HEK293 (cell line): ENCODE data around the gene PTRHD1.

Experiments
- CTCF ChIA-PET: fragments of 350-600 bp; formaldehyde crosslinking; extraction: SDS; loops from one replicate; lab custom pipeline; 2021; ENCODE audit warnings: antibody characterized with exemption; lab: Yijun Ruan, JAX
- POLR2A ChIA-PET: fragments of 300-600 bp; formaldehyde crosslinking; extraction: SDS; loops from one replicate; lab custom pipeline; 2020; ENCODE audit warnings: antibody characterized with exemption, inconsistent platforms; lab: Yijun Ruan, JAX
- H3K27ac ChIP-seq: fragments of 200-500 bp; sonication (Bioruptor generic); 2 replicates; pipeline ENCODE4 v1.5.1; 2014; ENCODE audit warnings: low read depth, low read length, control low read depth, inconsistent platforms; ENCODE audit errors: extremely low read depth
- H3K36me3 ChIP-seq, 2 experiments: fragments of 200-500 bp in 1 of 2; sonication (Bioruptor generic) in 1 of 2; 1 replicate in 1 of 2; 2 replicates in 1 of 2; pipeline ENCODE4 v1.5.1; 2014 to 2017; ENCODE audit warnings: inconsistent platforms in 2 of 2, low read length in 2 of 2; ENCODE audit not compliant: control insufficient read depth in 2 of 2, insufficient read depth in 1 of 2
- H3K4me1 ChIP-seq: fragments of 200-500 bp; sonication (Bioruptor generic); 2 replicates; pipeline ENCODE4 v1.5.1; 2014; ENCODE audit warnings: mild to moderate bottlenecking, low read length, inconsistent platforms; ENCODE audit not compliant: control insufficient read depth, insufficient read depth
- H3K4me3 ChIP-seq: 2 replicates; pipeline ENCODE4 v1.5.1; 2011; ENCODE audit warnings: low read depth, mild to moderate bottlenecking, control low read depth, low read length, moderate library complexity
- H3K9me3 ChIP-seq: fragments of 200-500 bp; sonication (Bioruptor generic); 2 replicates; pipeline ENCODE4 v1.5.1; 2014; ENCODE audit warnings: low read depth, low read length, inconsistent platforms; ENCODE audit not compliant: control insufficient read depth, insufficient read depth
- EGR2 ChIP-seq: fragments of 450-650 bp; formaldehyde crosslinking; IDR thresholded peaks from 2 replicates; pipeline ENCODE4 v1.5.1; 2016; ENCODE audit warnings: low read depth, missing biosample characterization, missing genetic modification characterization
- FEZF1 ChIP-seq: fragments of 450-650 bp; formaldehyde crosslinking; IDR thresholded peaks from 2 replicates; pipeline ENCODE4 v1.5.1; 2016; ENCODE audit warnings: missing biosample characterization, missing genetic modification characterization
- GLIS1 ChIP-seq: fragments of 450-650 bp; formaldehyde crosslinking; IDR thresholded peaks from 2 replicates; pipeline ENCODE4 v1.5.1; 2016; ENCODE audit warnings: missing biosample characterization, missing genetic modification characterization
- KLF1 ChIP-seq: fragments of 450-650 bp; formaldehyde crosslinking; IDR thresholded peaks from 2 replicates; pipeline ENCODE4 v1.5.1; 2016; ENCODE audit warnings: missing biosample characterization, missing genetic modification characterization
- KLF9 ChIP-seq: fragments of 450-650 bp; formaldehyde crosslinking; IDR thresholded peaks from 2 replicates; pipeline ENCODE4 v1.5.1; 2016; ENCODE audit warnings: missing biosample characterization, missing genetic modification characterization, low read depth
- WT1 ChIP-seq: fragments of 450-650 bp; formaldehyde crosslinking; IDR thresholded peaks from 2 replicates; pipeline ENCODE4 v1.5.1; 2016; ENCODE audit warnings: missing biosample characterization, missing genetic modification characterization
- ZNF114 ChIP-seq: fragments of 450-650 bp; formaldehyde crosslinking; IDR thresholded peaks from 2 replicates; pipeline ENCODE4 v1.5.0; 2017; ENCODE audit warnings: missing biosample characterization, missing genetic modification characterization
- ZNF132 ChIP-seq: fragments of 450-650 bp; formaldehyde crosslinking; IDR thresholded peaks from 2 replicates; pipeline ENCODE4 v1.5.1; 2017; ENCODE audit warnings: missing biosample characterization, missing genetic modification characterization, borderline replicate concordance
- ZNF223 ChIP-seq: fragments of 450-650 bp; formaldehyde crosslinking; IDR thresholded peaks from 2 replicates; pipeline ENCODE4 v1.5.1; 2016; ENCODE audit warnings: missing biosample characterization, missing genetic modification characterization
- ZNF292 ChIP-seq: fragments of 450-650 bp; formaldehyde crosslinking; IDR thresholded peaks from 2 replicates; pipeline ENCODE4 v1.5.1; 2016; ENCODE audit warnings: low read depth, missing biosample characterization, missing genetic modification characterization, borderline replicate concordance
- ZNF501 ChIP-seq: fragments of 450-650 bp; formaldehyde crosslinking; IDR thresholded peaks from 2 replicates; pipeline ENCODE4 v1.5.1; 2016; ENCODE audit warnings: missing biosample characterization, missing genetic modification characterization
- ZNF514 ChIP-seq: fragments of 450-650 bp; formaldehyde crosslinking; IDR thresholded peaks from 2 replicates; pipeline ENCODE4 v1.5.1; 2016; ENCODE audit warnings: missing biosample characterization, missing genetic modification characterization
- ZNF549 ChIP-seq: fragments of 450-650 bp; IDR thresholded peaks from 2 replicates; pipeline ENCODE4 v1.5.1; 2018; ENCODE audit warnings: missing biosample characterization, missing genetic modification characterization, mild to moderate bottlenecking, inconsistent platforms, moderate library complexity
- ZNF571 ChIP-seq: fragments of 450-650 bp; formaldehyde crosslinking; IDR thresholded peaks from 2 replicates; pipeline ENCODE4 v1.5.0; 2017; ENCODE audit warnings: missing biosample characterization, missing genetic modification characterization
- ZNF585B ChIP-seq: fragments of 450-650 bp; formaldehyde crosslinking; IDR thresholded peaks from 2 replicates; pipeline ENCODE4 v1.5.1; 2016; ENCODE audit warnings: missing biosample characterization, missing genetic modification characterization
- ZNF747 ChIP-seq: fragments of 450-650 bp; formaldehyde crosslinking; IDR thresholded peaks from 2 replicates; pipeline ENCODE4 v1.5.1; 2016; ENCODE audit warnings: missing biosample characterization, missing genetic modification characterization
- ZNF791 ChIP-seq: fragments of 450-650 bp; formaldehyde crosslinking; IDR thresholded peaks from 2 replicates; pipeline ENCODE4 v1.5.1; 2016; ENCODE audit warnings: missing biosample characterization, missing genetic modification characterization
- TF ChIP-seq, protein P1 (sequence below): fragments of 450-650 bp; formaldehyde crosslinking; IDR thresholded peaks from 2 replicates; pipeline ENCODE4 v1.5.1; 2017; ENCODE audit warnings: missing biosample characterization, missing genetic modification characterization
- TF ChIP-seq, protein P2 (sequence below): fragments of 450-650 bp; formaldehyde crosslinking; IDR thresholded peaks from 2 replicates; pipeline ENCODE4 v1.5.0; 2017; ENCODE audit warnings: missing biosample characterization, missing genetic modification characterization, borderline replicate concordance
- TF ChIP-seq, protein P3 (sequence below): fragments of 450-650 bp; formaldehyde crosslinking; IDR thresholded peaks from 2 replicates; pipeline ENCODE4 v1.5.1; 2016; ENCODE audit warnings: missing biosample characterization, missing genetic modification characterization
- TF ChIP-seq, protein P4 (sequence below): fragments of 450-650 bp; formaldehyde crosslinking; optimal IDR thresholded peaks from 2 replicates; pipeline ENCODE3; 2016; ENCODE audit warnings: missing biosample characterization, mild to moderate bottlenecking, missing genetic modification characterization
- TF ChIP-seq, protein P5 (sequence below): fragments of 450-650 bp; formaldehyde crosslinking; IDR thresholded peaks from 2 replicates; pipeline ENCODE4 v1.5.1; 2016; ENCODE audit warnings: missing biosample characterization, missing genetic modification characterization
- TF ChIP-seq, protein P6 (sequence below): fragments of 450-650 bp; formaldehyde crosslinking; IDR thresholded peaks from 2 replicates; pipeline ENCODE4 v1.5.1; 2016; ENCODE audit warnings: missing biosample characterization, missing genetic modification characterization

The PTRHD1 gene

DNA sequence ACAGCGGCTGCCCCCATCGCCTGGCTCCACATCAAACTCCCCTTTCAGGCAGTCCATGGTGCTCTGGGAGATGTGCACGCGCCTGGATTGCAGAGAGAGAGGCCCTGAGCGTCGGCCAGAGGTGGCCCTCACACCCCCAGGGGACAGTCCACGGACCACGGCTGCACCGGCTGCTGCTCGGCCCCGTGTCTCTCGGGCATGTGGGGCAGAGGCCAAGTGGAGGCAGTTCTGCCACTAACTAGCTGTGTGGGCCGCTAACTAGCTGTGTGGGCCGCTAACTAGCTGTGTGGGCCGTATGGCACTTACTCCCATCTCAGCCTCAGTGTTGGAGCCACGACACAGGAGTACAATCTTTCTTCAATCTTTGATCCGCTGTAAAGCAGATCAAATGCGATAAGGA is 45.4 kb upstream of the PTRHD1 start:
- TF ChIP-seq, protein P1, sequence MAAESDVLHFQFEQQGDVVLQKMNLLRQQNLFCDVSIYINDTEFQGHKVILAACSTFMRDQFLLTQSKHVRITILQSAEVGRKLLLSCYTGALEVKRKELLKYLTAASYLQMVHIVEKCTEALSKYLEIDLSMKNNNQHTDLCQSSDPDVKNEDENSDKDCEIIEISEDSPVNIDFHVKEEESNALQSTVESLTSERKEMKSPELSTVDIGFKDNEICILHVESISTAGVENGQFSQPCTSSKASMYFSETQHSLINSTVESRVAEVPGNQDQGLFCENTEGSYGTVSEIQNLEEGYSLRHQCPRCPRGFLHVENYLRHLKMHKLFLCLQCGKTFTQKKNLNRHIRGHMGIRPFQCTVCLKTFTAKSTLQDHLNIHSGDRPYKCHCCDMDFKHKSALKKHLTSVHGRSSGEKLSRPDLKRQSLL, result no peak
- TF ChIP-seq, protein P2, sequence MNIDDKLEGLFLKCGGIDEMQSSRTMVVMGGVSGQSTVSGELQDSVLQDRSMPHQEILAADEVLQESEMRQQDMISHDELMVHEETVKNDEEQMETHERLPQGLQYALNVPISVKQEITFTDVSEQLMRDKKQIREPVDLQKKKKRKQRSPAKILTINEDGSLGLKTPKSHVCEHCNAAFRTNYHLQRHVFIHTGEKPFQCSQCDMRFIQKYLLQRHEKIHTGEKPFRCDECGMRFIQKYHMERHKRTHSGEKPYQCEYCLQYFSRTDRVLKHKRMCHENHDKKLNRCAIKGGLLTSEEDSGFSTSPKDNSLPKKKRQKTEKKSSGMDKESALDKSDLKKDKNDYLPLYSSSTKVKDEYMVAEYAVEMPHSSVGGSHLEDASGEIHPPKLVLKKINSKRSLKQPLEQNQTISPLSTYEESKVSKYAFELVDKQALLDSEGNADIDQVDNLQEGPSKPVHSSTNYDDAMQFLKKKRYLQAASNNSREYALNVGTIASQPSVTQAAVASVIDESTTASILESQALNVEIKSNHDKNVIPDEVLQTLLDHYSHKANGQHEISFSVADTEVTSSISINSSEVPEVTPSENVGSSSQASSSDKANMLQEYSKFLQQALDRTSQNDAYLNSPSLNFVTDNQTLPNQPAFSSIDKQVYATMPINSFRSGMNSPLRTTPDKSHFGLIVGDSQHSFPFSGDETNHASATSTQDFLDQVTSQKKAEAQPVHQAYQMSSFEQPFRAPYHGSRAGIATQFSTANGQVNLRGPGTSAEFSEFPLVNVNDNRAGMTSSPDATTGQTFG (tag by site-specific recombination), result no peak
- TF ChIP-seq KLF1 (no peak), FEZF1 (tag by site-specific recombination) (no peak), ZNF585B (tag by site-specific recombination) (no peak), ZNF514 (no peak), ZNF114 (tag by site-specific recombination) (no peak), ZNF292 (tag by site-specific recombination) (no peak), ZNF501 (tag by site-specific recombination) (no peak), WT1 (tag by site-specific recombination) (no peak)
- TF ChIP-seq, protein P3, sequence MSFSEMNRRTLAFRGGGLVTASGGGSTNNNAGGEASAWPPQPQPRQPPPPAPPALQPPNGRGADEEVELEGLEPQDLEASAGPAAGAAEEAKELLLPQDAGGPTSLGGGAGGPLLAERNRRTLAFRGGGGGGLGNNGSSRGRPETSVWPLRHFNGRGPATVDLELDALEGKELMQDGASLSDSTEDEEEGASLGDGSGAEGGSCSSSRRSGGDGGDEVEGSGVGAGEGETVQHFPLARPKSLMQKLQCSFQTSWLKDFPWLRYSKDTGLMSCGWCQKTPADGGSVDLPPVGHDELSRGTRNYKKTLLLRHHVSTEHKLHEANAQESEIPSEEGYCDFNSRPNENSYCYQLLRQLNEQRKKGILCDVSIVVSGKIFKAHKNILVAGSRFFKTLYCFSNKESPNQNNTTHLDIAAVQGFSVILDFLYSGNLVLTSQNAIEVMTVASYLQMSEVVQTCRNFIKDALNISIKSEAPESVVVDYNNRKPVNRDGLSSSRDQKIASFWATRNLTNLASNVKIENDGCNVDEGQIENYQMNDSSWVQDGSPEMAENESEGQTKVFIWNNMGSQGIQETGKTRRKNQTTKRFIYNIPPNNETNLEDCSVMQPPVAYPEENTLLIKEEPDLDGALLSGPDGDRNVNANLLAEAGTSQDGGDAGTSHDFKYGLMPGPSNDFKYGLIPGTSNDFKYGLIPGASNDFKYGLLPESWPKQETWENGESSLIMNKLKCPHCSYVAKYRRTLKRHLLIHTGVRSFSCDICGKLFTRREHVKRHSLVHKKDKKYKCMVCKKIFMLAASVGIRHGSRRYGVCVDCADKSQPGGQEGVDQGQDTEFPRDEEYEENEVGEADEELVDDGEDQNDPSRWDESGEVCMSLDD (tag by site-specific recombination), result no peak
- TF ChIP-seq, protein P4, sequence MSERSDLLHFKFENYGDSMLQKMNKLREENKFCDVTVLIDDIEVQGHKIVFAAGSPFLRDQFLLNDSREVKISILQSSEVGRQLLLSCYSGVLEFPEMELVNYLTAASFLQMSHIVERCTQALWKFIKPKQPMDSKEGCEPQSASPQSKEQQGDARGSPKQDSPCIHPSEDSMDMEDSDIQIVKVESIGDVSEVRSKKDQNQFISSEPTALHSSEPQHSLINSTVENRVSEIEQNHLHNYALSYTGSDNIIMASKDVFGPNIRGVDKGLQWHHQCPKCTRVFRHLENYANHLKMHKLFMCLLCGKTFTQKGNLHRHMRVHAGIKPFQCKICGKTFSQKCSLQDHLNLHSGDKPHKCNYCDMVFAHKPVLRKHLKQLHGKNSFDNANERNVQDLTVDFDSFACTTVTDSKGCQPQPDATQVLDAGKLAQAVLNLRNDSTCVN (tag by site-specific recombination), result no peak
- TF ChIP-seq, protein P5, sequence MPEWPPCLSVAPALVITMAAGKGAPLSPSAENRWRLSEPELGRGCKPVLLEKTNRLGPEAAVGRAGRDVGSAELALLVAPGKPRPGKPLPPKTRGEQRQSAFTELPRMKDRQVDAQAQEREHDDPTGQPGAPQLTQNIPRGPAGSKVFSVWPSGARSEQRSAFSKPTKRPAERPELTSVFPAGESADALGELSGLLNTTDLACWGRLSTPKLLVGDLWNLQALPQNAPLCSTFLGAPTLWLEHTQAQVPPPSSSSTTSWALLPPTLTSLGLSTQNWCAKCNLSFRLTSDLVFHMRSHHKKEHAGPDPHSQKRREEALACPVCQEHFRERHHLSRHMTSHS (tag by site-specific recombination), result no peak
- no peaks in the 10 kb centered on the region for H3K9me3 ChIP-seq
- no peaks in the 10 kb centered on the region for H3K4me1 ChIP-seq
- no peak overlapping the region for H3K4me3 ChIP-seq
- peaks cover 0 to 80% of the 10 kb centered on the region in 2 experiments; a peak in 2 of 3 replicates for H3K36me3 ChIP-seq
- ChIA-PET CTCF (no interaction called here), POLR2A (no interaction called here)
- no peak overlapping the region for H3K27ac ChIP-seq

DNA sequence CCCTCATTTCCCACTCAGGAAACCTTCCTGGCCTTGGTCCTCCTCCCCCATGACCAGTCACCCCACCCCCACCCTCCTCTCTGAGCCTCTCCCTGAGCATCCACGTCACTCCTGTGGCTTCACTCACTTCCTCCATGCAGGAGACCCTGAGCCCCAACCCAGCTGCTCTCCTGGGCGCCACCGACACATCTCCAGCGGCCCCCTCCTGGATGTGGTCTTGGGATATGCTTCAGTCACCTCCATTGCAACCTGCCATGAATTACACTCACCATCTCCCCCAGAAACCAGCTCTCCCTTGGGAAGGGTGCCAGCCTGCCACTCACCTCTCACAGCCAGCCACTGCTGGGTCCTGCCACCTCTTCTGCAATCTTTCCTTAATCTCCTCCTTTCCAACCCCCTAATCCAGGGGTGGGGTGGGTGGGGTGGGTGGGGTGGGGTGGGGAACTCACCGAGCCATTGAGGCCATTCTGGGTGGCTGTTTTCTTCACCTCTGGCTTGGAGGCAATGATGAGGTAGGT is 44.9 kb upstream of the PTRHD1 start:
- POLR2A ChIA-PET, result no interaction called here
- no peaks in the 10 kb centered on the region for H3K9me3 ChIP-seq
- H3K27ac ChIP-seq, result no peak overlapping the region
- H3K4me1 ChIP-seq, result no peaks in the 10 kb centered on the region
- CTCF ChIA-PET, result no interaction called here
- no peak overlapping the region for H3K4me3 ChIP-seq
- peaks cover 0 to 79% of the 10 kb centered on the region in 2 experiments; a peak in 2 of 3 replicates for H3K36me3 ChIP-seq
- no peak for TF ChIP-seq EGR2
- no peak for TF ChIP-seq WT1 (tag by site-specific recombination)
- TF ChIP-seq ZNF571 (tag by site-specific recombination), result no peak
- no peak for TF ChIP-seq ZNF132 (tag by site-specific recombination)
- TF ChIP-seq ZNF747, result no peak
- no peak for TF ChIP-seq ZNF549 (tag by site-specific recombination)
- TF ChIP-seq ZNF791 (tag by site-specific recombination), result no peak
- no peak for TF ChIP-seq GLIS1 (tag by site-specific recombination)
- TF ChIP-seq, protein P6, sequence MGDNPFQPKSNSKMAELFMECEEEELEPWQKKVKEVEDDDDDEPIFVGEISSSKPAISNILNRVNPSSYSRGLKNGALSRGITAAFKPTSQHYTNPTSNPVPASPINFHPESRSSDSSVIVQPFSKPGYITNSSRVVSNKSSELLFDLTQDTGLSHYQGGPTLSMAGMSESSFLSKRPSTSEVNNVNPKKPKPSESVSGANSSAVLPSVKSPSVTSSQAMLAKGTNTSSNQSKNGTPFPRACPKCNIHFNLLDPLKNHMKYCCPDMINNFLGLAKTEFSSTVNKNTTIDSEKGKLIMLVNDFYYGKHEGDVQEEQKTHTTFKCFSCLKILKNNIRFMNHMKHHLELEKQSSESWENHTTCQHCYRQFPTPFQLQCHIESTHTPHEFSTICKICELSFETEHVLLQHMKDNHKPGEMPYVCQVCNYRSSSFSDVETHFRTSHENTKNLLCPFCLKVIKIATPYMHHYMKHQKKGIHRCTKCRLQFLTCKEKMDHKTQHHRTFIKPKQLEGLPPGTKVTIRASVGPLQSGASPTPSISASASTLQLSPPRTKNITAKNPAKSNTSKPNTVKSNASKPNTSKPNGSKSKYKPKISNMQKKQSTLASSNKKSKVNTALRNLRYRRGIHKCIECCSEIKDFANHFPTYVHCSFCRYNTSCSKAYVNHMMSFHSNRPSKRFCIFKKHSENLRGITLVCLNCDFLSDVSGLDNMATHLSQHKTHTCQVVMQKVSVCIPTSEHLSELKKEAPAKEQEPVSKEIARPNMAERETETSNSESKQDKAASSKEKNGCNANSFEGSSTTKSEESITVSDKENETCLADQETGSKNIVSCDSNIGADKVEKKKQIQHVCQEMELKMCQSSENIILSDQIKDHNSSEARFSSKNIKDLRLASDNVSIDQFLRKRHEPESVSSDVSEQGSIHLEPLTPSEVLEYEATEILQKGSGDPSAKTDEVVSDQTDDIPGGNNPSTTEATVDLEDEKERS (tag by site-specific recombination), result no peak
- no peak for TF ChIP-seq KLF9 (tag by site-specific recombination)
- TF ChIP-seq, protein P1, result no peak
- no peak for TF ChIP-seq ZNF223 (tag by site-specific recombination)
